ENCODE measurements around the gene YLPM1.

GRCh38 chr14:74801396-74801795, 38.3 kb downstream of the YLPM1 start:
- TF ChIP-seq CTCF (IDR thresholded peaks at IDR 0.05) = no peak
- no peak for TF ChIP-seq EZH2 (IDR thresholded peaks at IDR 0.05; ENCODE audit: borderline replicate concordance, insufficient read depth, low read depth, low read length, poor library complexity, severe bottlenecking)

Data from B cell (primary cell).